ENCODE measurements around the gene SMIM24.
"Not testable (repeated sequence)": the region's sequence is repeated elsewhere in the genome, so short reads cannot be mapped to it uniquely, and the experiment has no call there.

SMIM24 gene

DNA sequence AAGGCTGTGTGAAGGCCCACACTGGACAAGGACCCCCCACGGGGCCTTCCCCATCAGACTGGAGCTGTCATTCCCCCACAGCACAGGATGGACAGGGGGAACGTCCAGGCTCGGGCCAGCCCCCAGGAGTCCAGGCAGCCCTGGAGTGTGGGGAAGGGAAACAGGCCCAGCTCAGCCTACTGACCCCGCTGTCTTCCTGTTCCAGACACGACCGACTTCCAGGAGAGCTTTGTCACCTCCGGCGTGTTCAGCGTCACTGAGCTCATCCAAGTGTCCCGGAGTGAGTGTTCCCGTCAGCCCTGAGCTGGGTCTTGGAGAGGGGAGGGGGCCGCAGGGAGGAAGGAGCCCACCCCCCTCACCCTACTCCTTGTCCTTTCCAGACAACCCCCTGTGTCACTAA is 47.0 kb downstream of the SMIM24 start:
- DNase-seq (ENCODE audit: low spot score), result no peak

DNA sequence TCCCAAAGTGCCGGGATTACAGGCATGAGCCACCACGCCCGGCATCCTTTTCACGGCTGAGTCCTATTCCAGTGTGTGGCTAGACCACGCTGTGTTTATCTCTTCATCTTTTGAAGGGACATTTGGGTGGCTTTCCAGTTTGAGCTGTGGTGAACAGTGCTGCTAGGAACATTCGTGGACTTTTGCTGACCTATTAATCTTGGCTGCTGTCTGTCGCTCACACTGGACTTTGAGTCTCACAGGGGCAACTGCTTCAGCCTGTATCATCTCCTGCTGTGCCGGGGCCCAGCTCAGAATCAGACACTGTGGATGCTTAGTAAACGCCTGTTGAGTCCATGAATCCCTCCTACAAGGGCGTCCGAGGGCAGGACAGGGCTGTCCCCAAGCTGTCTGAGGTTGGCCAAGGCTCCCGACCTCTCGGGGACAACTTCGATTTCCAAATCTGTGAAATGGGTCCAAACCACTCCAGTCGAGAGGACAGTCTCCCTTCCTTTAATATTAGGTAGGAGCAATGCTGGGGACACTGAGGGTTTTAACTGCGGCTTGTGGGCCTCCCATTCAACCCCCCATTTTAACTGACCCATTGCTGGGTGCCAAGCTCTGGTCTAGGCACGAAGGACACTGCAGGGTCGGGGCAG is 48.4 kb downstream of the SMIM24 start:
- DNase-seq (ENCODE audit: low spot score), result no peak

DNA sequence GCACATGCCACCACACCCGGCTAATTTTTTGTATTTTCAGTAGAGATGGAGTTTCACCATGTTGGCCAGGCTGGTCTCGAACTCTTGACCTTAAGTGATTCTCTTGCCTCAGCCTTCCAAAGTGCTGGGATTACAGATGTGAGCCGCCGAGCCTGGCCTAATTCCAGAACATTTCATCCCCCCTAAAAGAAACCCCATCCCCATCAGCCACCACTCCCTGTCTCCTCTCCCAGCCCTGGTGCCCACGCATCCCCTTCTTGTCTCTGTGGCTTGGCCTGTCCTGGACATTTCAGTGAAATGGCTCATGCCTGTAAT is 50.0 kb downstream of the SMIM24 start:
- DNase-seq (ENCODE audit: low spot score), result not testable (repeated sequence)

DNA sequence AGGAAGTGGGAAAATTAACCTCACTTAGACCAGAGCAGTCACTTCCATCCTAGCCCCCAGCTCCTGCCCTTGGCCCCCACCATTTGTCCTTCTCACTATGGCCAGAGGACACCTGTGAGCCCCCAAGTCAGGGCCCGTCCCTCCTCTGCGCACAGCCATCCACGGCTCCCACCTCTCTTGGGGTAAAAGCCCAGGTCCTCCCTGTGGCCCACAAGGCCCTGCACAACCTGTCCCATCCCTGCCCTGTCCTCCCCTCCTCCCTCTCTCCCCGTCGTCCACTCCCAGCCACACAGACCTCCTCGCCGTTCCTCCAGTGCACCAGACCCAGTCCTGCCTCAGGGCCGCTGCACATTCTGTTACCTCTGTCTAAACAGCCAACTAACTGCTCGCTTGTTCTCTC is 53.9 kb downstream of the SMIM24 start:
- DNase-seq (ENCODE audit: low spot score), result no peak
